Jurkat, Clone E6-1 (cell line): ENCODE measurements around the gene AHCYL2.
"Not testable (repeated sequence)": the region's sequence is repeated elsewhere in the genome, so short reads cannot be mapped to it uniquely, and the experiment has no call there.

Experiments used
- DNase-seq: peaks from one replicate; pipeline ENCODE4 v3.0.0-alpha.2; 2011; ENCODE audit warnings: low read depth, low spot score
- H3K4me3 ChIP-seq: 2 replicates; pipeline ENCODE4 v1.5.1; 2011; ENCODE audit warnings: mild to moderate bottlenecking, low read length, control low read depth, moderate library complexity

AHCYL2 gene

DNA sequence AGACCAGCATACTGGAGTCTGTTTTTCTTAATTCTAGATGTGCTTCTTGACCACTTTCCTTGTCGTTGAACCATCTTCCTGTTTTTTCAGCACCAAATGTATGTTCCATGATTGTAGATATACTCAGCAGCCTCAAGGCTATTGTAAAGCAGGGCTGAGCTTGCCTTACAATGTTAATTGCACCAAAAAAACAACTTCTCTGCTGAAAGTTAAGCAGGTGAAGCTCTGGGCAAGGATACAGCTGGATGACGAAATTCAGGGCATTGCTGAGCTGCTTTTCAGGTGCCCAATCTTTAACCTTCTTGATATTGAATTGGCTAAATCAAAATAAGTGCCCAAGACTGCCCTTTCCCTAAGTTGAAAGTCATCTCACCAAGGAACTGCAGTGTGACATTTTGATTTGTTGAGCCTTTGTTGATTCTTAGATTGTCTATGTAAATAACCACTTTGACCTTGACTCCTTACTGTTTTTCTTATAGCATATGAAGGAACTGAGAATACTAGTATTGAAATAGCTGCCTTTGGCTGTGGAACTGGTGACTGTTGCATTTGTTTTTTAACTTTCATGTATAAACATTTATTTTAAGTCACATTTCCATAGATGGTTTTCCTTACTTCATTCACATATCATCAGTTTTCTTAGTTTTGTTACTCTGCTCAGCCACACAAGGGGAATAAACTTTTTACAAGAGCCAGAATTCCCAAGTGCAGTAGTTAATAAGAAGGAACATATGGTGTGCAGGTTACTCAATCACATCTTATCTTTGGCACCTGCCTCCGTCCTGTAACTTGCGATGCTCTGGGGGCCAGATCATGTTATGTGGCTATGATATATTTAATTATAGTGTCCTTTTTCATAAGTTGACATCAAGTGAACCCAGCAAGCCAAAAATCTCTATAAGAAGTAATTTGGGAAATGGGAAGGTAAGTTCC lies 3.1 kb downstream of the AHCYL2 start:
- no peak overlapping the region for H3K4me3 ChIP-seq
- no peak for DNase-seq

DNA sequence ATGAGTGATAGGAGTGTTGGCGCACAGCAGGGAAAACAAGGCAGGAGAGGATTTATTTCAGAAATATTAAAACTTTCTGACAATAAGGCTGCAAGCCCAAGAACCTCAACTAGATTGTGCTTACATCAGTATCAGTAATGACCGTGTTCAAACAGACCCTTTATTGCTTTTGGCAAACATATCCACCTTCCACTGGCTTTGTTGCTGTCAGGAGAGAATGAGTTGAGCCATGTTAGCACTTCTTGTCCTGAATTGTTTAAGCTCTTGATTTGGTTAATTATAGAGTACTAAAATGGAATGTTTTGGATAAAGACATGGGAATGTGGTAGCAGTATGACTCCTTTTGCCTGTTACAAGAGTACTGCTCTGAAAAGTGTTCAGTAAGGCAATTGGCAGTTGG lies 3.8 kb downstream of the AHCYL2 start:
- DNase-seq, result no peak

DNA sequence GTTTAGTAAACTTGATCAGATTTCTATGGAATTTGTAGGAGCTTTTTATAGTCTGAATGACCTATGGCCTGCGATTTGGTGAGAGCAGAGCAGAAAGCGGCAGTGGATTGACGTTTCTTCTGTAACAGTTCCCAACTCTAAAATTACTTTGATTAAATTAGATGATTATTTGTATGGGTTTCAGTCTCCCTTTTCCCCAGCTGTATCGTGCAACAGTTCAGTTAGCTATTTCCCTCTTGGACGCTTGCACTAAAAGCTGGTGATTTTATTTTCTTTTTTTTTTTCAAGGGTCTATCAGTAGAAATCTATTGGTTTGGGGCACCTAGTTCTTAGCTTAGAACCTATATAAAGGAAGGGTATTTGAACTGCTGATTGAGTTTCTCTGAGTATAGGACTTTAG lies 6.8 kb downstream of the AHCYL2 start:
- DNase-seq, result no peak
- no peak overlapping the region for H3K4me3 ChIP-seq

More for the DNA sequence above, 3.8 kb downstream of the AHCYL2 start:
- H3K4me3 ChIP-seq, result no peak overlapping the region

DNA sequence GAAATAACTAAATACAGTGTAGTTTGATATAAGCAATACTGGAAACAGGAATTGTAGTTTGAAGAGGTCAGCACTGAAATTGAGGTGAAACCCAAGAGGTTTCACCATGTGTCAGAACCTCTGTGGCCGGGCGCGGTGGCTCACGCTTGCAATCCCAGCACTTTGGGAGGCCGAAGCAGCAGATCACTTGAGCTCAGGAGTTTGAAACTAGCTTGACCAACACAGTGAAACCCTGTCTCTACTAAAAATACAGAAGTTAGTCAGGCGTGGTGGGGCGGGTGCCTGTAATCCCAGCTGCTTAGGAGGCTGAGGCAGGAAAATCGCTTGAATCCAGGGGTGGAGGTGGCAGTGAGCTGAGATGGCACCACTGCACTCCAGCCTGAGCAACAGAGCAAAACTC lies 13.7 kb downstream of the AHCYL2 start:
- no peak for DNase-seq
- H3K4me3 ChIP-seq, result no peak overlapping the region

DNA sequence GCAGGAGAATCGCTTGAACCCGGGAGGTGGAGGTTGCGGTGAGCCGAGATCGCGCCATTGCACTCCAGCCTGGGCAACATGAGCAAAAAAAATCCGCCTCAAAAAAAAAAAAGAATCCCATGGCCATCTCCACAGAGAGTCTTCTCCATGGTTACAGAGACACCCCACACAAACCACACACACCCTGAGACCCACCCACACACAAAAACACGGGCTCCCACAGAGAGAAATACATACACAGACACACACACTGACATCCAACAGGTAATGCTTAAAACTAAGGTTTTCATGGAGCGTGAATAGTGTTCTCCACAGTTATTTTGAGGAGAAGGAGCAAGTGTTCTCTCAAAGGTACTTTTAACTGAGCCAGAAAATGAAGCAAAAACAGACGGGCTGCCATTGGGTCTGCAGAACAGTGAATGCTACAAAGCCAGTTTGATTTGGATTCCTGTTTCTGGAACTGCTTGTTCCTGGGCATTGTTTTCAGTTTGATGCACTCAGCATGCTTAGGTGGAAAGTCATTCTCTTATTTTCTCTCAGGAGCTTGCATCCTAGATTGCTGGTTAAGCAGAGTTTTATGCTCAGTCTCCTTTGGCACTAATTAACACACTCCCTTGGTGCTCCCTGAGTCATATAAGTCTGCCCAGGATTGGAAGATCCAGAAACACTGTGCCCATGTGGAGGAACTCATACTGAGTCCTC lies 15.4 kb downstream of the AHCYL2 start:
- H3K4me3 ChIP-seq, result no peak overlapping the region
- DNase-seq, result no peak

DNA sequence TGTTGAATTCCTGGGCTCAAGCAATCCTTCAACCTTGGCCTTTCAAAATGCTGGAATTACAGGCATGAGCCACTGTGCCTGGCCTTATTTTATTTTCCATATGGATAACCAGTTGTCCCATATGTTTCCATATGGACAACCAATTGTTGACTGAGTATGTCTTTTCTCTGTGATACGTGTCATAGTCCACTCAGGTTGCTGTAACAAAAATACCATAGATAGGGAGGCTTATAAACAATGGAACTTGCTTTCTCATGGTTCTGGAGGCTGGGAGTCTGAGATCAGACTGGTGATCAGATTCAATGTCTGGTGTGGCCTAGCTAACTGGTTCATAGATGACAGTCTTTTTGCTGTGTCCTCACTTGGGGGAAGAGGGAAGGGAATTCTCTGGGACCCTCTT lies 19.4 kb downstream of the AHCYL2 start:
- H3K4me3 ChIP-seq, result no peak overlapping the region
- DNase-seq, result no peak

DNA sequence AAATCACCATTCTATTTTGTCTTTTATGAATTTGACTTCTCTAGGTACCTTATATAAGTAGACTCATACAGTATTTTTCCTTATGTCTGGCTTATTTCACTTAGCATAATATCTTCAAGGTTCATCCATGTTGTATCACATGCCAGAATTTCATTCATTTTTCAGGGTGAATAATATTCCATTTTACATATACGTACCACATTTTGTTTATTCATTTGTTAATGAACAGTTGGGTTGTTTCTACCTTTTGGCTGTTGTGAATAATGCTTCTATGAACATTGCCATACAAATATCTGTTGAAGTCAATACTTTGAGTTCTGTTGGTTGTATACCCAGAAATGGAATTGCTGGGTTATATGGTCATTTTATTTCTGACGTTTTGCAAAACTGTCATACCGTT lies 20.7 kb downstream of the AHCYL2 start:
- H3K4me3 ChIP-seq, result no peak overlapping the region
- no peak for DNase-seq

DNA sequence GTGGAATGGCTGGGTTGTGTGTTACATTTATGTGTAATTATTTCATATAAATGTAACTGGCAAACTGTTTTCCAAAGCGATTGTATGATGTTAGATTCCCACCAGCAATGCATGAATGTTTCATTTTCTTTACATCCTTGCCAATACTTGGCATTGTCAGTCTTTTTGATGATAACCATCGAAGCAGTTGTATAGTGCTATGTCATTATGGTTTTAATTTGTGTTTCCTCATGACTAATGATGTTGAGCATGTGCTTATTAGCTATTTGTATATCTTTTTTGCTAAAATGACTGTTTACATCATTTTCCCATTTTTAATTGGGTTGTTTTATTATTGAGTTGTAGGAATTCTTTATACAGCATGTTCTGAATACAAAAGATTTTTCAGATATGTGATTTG lies 22.3 kb downstream of the AHCYL2 start:
- H3K4me3 ChIP-seq, result no peak overlapping the region
- DNase-seq, result no peak

DNA sequence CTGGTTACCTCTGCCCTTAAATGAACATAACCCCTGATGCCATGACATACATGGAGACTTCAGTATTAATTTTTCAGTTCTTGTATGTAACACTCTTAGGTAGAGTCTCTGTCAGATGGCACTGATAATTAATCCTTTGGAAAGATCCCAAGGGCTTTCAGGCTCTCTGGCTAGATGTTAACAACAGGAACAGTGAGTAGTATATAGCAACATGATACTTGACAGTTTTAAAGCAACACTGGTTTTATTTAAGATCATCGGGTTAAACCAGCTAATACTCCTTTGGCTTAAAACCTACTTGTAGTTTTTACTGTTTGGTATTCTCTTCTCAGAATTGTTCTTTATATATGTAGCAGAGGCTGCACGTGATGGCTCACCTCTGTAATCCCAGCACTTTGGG lies 27.3 kb downstream of the AHCYL2 start:
- no peak for DNase-seq
- H3K4me3 ChIP-seq, result no peak overlapping the region

DNA sequence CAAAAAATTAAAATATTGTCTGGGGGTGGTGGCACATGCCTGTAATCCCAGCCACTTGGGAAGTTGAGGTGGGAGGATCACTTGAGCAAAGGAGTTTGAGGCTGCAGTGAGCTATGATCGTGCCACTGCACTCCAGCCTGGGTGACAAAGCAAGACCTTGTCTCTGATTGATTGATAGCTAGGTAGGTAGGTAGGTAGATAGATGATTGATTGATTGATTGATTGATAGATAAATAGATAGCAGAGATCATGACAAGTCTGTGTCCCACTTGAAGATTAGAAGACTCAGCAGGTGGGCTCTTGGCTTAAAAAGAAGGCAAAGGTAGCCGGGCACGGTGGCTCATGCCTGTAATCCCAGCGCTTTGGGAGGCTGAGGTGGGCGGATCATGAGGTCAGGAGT lies 27.8 kb downstream of the AHCYL2 start:
- not testable (repeated sequence) for DNase-seq, H3K4me3 ChIP-seq

DNA sequence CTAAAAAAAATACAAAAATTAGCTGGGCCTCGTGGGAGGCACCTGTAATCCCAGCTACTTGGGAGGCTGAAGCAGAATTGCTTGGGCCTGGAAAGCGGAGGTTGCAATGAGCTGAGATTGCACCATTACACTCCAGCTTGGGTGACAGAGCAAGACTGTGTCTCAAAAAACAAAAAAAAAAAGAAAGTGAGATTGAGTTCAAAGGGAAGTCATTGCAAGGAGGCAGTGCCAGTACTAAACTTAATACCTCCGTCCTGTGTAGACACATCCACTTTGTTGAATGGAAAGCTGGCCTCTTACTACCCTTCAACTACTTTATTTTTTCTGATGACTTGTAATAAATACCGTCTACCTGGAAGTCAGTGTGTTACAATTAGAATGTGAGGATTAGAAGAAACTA lies 31.0 kb downstream of the AHCYL2 start:
- no peak overlapping the region for H3K4me3 ChIP-seq
- DNase-seq, result no peak

DNA sequence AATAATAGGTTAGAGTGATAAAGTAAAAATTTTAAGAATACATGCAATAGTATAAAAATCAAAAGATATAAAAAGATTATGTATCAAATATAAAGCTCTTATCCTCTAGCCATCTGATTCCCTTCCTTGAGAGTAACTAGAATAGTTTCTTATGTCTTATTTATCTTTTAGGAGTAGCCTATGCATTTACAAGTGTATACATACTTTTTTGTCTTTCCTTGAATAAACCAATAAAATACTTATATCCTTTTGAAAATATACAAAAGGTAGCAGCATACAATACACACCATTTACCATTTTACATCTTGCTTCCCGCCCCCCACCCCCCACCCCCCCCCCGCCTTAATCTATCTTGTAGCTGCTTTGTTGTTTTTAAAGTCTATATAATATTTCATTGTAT lies 31.4 kb downstream of the AHCYL2 start:
- no peak overlapping the region for H3K4me3 ChIP-seq
- DNase-seq, result no peak

DNA sequence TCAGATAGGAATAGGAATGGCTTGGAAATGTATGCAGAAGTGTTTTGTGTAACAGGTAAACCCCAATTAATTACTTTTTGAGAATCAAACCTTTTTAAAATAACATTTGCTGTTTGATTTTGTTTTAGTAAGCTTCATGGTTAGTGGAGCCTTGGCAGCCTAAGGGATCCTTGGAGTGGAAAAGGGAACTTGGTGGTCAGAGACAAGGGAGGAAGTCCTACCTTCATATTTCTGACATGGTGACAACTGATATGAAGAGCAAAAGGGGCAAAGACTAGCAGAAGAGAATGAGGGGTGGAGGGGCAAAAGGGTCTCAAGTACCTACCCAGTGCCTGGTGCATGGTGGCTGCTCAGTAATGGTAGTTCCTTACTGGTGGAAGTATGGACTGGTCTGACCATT lies 32.3 kb downstream of the AHCYL2 start:
- H3K4me3 ChIP-seq, result no peak overlapping the region

DNA sequence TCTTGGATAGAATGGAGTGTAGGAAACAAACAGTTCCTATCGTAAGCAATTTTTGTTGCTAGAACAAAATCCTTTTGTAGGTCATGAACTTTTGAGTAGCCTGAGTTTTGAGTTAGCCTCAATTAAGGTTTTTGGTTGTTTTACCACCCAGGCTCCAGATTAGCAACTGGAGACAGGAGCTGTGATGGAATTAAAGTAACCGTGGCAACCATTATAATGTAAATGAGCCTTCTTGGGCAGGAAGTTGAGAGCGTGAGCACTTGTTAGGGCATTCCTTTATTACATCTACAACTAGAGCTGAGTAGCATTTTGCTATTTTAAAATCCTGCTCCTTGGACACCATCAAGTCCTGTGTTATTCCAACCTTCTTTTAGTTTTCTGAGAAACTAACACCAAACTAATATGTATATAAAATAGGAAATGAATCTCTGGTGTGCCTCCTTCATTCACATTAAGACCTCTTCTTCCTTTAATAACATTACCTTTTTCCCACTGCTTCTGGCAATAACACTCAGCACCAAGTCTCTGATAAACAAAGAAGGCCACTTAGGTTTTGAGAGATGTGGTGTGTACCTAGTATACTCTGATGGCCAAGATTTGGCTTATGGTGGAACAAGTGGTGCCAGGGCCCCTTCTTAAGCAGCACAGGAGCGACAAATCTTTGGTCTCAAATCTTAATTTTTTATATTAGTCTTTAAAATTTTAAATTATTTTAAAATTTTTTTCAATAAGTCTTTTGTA lies 34.0 kb downstream of the AHCYL2 start:
- no peak overlapping the region for H3K4me3 ChIP-seq

More for the DNA sequence above, 32.3 kb downstream of the AHCYL2 start:
- DNase-seq, result no peak

DNA sequence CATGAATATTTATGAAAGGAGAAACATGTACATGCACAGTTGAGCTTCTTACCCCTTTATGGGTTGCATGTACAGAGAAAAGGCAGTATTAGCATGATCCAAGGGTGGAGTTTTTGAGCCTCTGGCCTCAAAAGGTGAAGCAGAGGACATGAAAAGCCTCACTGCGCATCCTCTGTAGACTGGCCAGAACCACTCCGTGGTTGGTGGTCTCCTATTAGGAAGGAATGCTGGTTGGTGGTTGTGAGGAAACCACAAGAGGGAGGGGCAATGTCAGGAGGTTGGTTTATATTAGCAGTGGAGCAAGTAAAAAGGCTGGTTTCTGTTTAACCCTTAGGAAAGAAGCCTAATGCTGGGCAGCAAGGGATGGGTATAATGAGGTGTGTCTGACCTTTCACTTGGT lies 37.5 kb downstream of the AHCYL2 start:
- peak; percentile 49 for DNase-seq
- no peak overlapping the region for H3K4me3 ChIP-seq

More for the DNA sequence above, 34.0 kb downstream of the AHCYL2 start:
- peak; percentile 30 for DNase-seq

DNA sequence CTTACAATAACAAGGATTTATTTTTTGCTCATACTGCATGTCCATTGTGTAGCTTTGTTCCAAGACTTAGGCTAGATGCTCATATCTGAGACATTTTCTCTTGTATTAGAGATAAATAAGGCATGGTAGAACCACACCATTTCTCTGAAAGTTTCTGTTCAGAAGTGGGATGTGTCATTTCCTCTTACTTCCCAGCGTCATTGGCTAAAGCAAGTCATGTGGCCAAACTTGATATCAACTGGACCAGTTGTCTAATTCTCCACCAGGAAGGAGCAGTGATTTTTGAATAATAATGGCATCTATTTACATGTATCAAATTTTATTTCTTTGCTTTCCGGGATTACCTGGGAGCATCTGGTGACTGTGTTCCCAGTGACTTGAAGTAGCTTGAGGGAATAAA lies 38.3 kb downstream of the AHCYL2 start:
- no peak overlapping the region for H3K4me3 ChIP-seq
- no peak for DNase-seq

DNA sequence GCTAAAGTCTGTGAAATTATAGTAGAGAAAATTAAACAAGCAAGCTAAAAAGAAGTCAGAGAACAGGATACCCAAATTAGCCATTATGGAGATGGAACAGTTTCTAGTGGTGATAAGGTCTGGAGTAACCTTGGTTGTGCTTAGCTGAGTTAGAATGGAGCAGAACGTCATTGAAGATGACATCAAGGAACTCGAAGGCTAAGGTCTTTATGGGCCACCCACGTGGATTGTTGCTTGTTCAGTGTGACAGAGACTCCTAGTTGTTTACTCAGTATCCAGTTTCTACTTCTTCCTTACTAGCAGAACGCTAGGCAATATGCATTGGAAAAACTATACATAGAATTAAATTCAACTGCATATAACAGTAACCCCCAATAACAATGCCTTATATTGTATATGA lies 39.7 kb downstream of the AHCYL2 start:
- no peak for DNase-seq
- H3K4me3 ChIP-seq, result no peak overlapping the region

DNA sequence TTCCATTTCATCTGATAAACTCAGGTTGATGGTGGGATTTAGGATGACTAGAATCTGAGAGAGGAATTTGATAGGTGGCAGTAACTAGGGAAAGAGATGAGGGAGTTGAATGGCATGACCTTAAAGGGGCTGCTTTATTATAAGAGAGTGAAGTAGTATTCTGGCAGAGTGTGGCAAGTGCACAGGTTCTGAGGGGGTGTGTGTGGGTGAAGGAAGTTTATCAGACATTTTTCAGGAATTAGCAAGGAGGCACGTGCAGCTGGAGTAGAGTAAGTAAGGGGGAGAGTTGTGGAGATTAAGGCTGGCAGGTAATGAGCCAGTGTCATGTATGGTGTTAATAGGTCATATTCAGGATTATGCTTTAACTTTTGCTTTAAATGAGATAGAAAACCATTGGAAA lies 40.5 kb downstream of the AHCYL2 start:
- no peak for DNase-seq
- H3K4me3 ChIP-seq, result no peak overlapping the region

DNA sequence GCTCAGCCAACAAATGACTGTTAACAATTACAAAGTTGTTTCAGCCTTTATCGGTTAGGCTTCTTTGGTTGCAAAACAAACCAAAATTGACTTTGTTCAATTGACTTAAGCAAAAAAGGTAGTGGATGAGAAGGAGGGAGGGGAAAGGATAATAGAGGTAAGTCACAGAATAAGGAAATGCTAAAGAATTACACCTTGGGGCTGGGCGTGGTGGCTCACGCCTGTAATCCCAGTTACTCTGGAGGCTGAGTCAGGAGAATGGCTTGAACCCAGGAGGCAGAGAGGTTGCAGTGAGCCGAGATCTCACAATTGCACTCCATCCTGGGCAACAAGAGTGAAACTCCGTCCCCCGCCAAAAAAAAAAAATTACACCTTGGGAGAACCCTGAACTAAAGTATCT lies 41.4 kb downstream of the AHCYL2 start:
- H3K4me3 ChIP-seq, result no peak overlapping the region
- DNase-seq, result no peak

DNA sequence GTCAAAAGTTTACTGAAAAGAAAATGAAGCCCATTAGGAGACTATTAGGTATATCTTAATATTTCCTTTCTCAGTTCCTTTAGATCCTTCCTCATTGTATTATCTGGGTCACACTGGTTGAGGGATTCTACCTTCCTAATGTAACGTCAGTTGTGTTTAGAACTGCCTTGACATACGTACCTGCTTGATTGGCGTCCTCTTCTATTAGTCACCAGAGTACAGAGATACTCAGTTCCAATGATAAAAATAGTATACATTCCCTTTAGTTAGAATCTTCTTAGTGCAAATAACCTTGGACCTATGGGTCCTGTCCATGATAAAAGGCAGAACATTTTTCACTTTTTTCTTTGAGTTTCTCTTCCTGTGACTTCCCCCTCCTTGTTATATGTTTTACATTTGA lies 45.2 kb downstream of the AHCYL2 start:
- no peak overlapping the region for H3K4me3 ChIP-seq
- no peak for DNase-seq
